HG03039 (cell line): ENCODE data around the gene ARHGEF40.

Experiments used
- ATAC-seq: cut with Tn5 transposase; IDR thresholded peaks from one replicate; pipeline ENCODE4 v1.9.1; 2021; ENCODE audit warnings: mild to moderate bottlenecking, moderate library complexity; ENCODE audit not compliant: unreplicated experiment

The ARHGEF40 gene

GRCh38 chr14:21109377-21110138, 39.5 kb downstream of the ARHGEF40 start:
- ATAC-seq: peak; percentile 62

- ATAC-seq: no peak
Observed at GRCh38 chr14:21112255-21112654, 42.2 kb downstream of the ARHGEF40 start.

GRCh38 chr14:21113369-21113768, 43.3 kb downstream of the ARHGEF40 start:
- no peak for ATAC-seq

GRCh38 chr14:21118933-21119332, 48.8 kb downstream of the ARHGEF40 start:
- no peak for ATAC-seq

GRCh38 chr14:21120686-21121085, 50.6 kb downstream of the ARHGEF40 start:
- ATAC-seq: no peak

GRCh38 chr14:21121122-21121521, 51.0 kb downstream of the ARHGEF40 start:
- no peak for ATAC-seq

- no peak for ATAC-seq
Observed at GRCh38 chr14:21123429-21123828, 53.3 kb downstream of the ARHGEF40 start.

- no peak for ATAC-seq
Observed at GRCh38 chr14:21133901-21134300, 63.8 kb downstream of the ARHGEF40 start.

- ATAC-seq: no peak
Observed at GRCh38 chr14:21136024-21136423, 65.9 kb downstream of the ARHGEF40 start.
